ENCODE measurements around the gene MAPRE2.

- TF ChIP-seq NFIC (IDR thresholded peaks at IDR 0.05) (no peak), YY1 (IDR thresholded peaks at IDR 0.05; ENCODE audit: low read depth) (no peak), EP300 (IDR thresholded peaks at IDR 0.05; ENCODE audit: borderline replicate concordance) (no peak), RAD21 (IDR thresholded peaks at IDR 0.05; ENCODE audit: low read depth) (no peak), MAX (IDR thresholded peaks at IDR 0.05) (no peak), TEAD4 (IDR thresholded peaks at IDR 0.05) (no peak), USF1 (IDR thresholded peaks at IDR 0.05) (no peak), REST (IDR thresholded peaks at IDR 0.05; ENCODE audit: low read depth) (no peak), CEBPB (IDR thresholded peaks at IDR 0.05) (no peak), TCF12 (IDR thresholded peaks at IDR 0.05; ENCODE audit: low read depth) (no peak)
Observed at GRCh38 chr18:35029103-35029502, 12.1 kb upstream of the MAPRE2 start.
